Adrenal gland (tissue), 12 donors: Measurements from ENCODE around the gene FYB1. TPM values are rescaled to one million over a fixed set of nuclear protein-coding genes. Genes with fewer than 3 reads are reported as not detected.

Source experiments
- DNase-seq, 7 donors: peaks; one replicate each; pipeline ENCODE4 v3.0.0-alpha.2; 2019 to 2020
- H3K27ac ChIP-seq, 5 donors: fragments of 200-600 bp; sonication (generic) in 4 of 5; 1 replicate in 3 of 5; 2 replicates in 2 of 5; pipeline versions ENCODE4 v1.5.1 to v1.8.0; 2016 to 2020; ENCODE audit warnings: mild to moderate bottlenecking in 1 of 5
- H3K27me3 ChIP-seq: fragments of 200-600 bp; 2 replicates; pipeline ENCODE4 v1.8.0; 2021
- H3K36me3 ChIP-seq, 2 donors: fragments of 200-600 bp; replicated peaks in 1 of 2; 1 replicate in 1 of 2; 2 replicates in 1 of 2; pipeline versions ENCODE4 v1.5.1 to v1.8.0; 2018 to 2022
- H3K4me1 ChIP-seq, 2 donors: fragments of 200-600 bp; replicated peaks in 1 of 2; 1 replicate in 1 of 2; 2 replicates in 1 of 2; pipeline versions ENCODE4 v1.5.1 to v1.8.0; 2018 to 2021
- H3K4me3 ChIP-seq, 4 donors: fragments of 200-600 bp; sonication (generic) in 3 of 4; one replicate each; pipeline ENCODE4 v1.5.1; 2016 to 2018
- H3K9me3 ChIP-seq, 3 donors: fragments of 200-600 bp; sonication (generic) in 1 of 3; replicated peaks in 1 of 3; 1 replicate in 2 of 3; 2 replicates in 1 of 3; pipeline versions ENCODE4 v1.5.1 to v1.8.0; 2016 to 2021
- CTCF ChIP-seq, 6 experiments: fragments of 450-650 bp in 4 of 6; fragments of 200-600 bp in 2 of 6; sonication (generic) in 1 of 6; IDR thresholded peaks; 1 replicate in 5 of 6; 2 replicates in 1 of 6; pipeline versions ENCODE4 v1.5.1 to v1.8.0; 2016 to 2021; ENCODE audit warnings: antibody characterized with exemption in 6 of 6, mild to moderate bottlenecking in 2 of 6, moderate library complexity in 1 of 6
- POLR2A ChIP-seq, 2 donors: fragments of 450-650 bp; IDR thresholded peaks; one replicate each; pipeline ENCODE4 v1.6.1; 2017; ENCODE audit warnings: antibody characterized with exemption in 2 of 2, mild to moderate bottlenecking in 2 of 2, moderate library complexity in 1 of 2
- WGBS, 4 donors: extraction: QIAGEN DNeasy Blood & Tissue Kit in 2 of 4; methylation state at CpG; one replicate each; pipeline versions ENCODE4 v1.1.5 to v1.1.7; 2013 to 2017; 5-methylcytosine and 5-hydroxymethylcytosine counted together
- intact Hi-C, 2 donors: fragments of 100-400 bp; cut with DNase I; formaldehyde crosslinking; loops; one replicate each; pipeline versions ENCODE4 v1.14.1 to v1.15.0; 2022 to 2023
- polyA plus RNA-seq, 3 donors: library from polyadenylated mRNA; stranded (reverse); fragments of 200-250 nt in 2 of 3; fragments of 350-450 nt in 1 of 3; fragmentation: Illumina TruSeq in 1 of 3; extraction: RNeasy Lipid Tissue Mini Kit (QIAGEN cat#74804) in 1 of 3; gene quantifications; one replicate each; pipeline ENCODE4 v1.2.3, GENCODE V29; 2013 to 2014
- total RNA-seq, 9 donors: library from RNA; depleted of rRNA in 4 of 9; stranded (reverse); fragments of >200 nt in 4 of 9; fragments of 120-200 nt in 1 of 9; fragmentation: NEBNext Ultra II Directional in 1 of 9; extraction: Animal tissue kit (Norgen Biotek cat#: 25700) in 1 of 9; gene quantifications; one replicate each; pipeline versions ENCODE4 v1.1.0 to v1.2.4, GENCODE V29; 2013 to 2023
- donor health status: healthy with polysubstance abuse.
- donor health status: Bipolar disorder and iron deficiency.
- donor health status: DM: yes; HTN: yes; CAD: no.
- donor health status: DM: no; HTN: no; CAD: no.
- donor health status: DM: no; HTN: no; CAD: no.
- donor health status: DM: yes; HTN: yes; CAD: no.

Gene FYB1
- total and polyA plus RNA-seq, 12 donors: 1.6 to 29.8 (median 13.6) TPM

GRCh38 chr5:39074017-39074814 lies 145.1 kb downstream of the FYB1 start, which contains the start of gene RICTOR:
TSS of gene RICTOR (minus strand) at chr5:39074399. CDS start at chr5:39074377, 22 bp downstream.
- H3K36me3 ChIP-seq: no peaks in the 10 kb centered on the region
- peak within 1 kb of the TSS; percentile 89 to 99 (median 98) for H3K4me3 ChIP-seq
- peak within 1 kb of the TSS; percentile 90 to 99 (median 97) for H3K27ac ChIP-seq
- H3K27me3 ChIP-seq: no peaks in the 10 kb centered on the region
- peaks cover 6 to 37% of the 10 kb centered on the region in 2 donors for H3K4me1 ChIP-seq
- DNase-seq: peak; percentile 89 to 93 (median 91)
- peak in 1 of 2 donors; percentile 68 for TF ChIP-seq POLR2A (IDR thresholded peaks at IDR 0.05)
- TF ChIP-seq CTCF (IDR thresholded peaks at IDR 0.05): no peak
- H3K9me3 ChIP-seq: no peaks in the 10 kb centered on the region
- intact Hi-C loops: no loop called here
- WGBS, 4 donors: 0 to 7% (median 0%) methylated on average over 3 to 94 of the region's 94 CpGs

GRCh38 chr5:39073767-39074016 lies 145.7 kb downstream of the FYB1 start:
- H3K36me3 ChIP-seq: no peaks in the 10 kb centered on the region
- peak overlapping the region; percentile 90 to 99 (median 97) for H3K27ac ChIP-seq
- H3K4me3 ChIP-seq: peak overlapping the region; percentile 89 to 99 (median 98)
- H3K9me3 ChIP-seq: no peaks in the 10 kb centered on the region
- DNase-seq: peak in 1 of 7 donors; percentile 41
- no peaks in the 10 kb centered on the region for H3K27me3 ChIP-seq
- peaks cover 6 to 37% of the 10 kb centered on the region in 2 donors for H3K4me1 ChIP-seq
- intact Hi-C loops: no loop called here
- TF ChIP-seq POLR2A (IDR thresholded peaks at IDR 0.05): no peak
- TF ChIP-seq CTCF (IDR thresholded peaks at IDR 0.05): no peak
- 0% methylated on average over 9 to 29 of the region's 29 CpGs; no CpG with 5 or more reads in 1 of the 4 donors for WGBS, 4 donors

- Histone ChIP-seq H3K27ac (peak overlapping the region; percentile 8 to 99 (median 97)), H3K36me3 (no peaks in the 10 kb centered on the region), H3K27me3 (no peaks in the 10 kb centered on the region), H3K4me1 (peaks cover 6 to 37% of the 10 kb centered on the region in 2 donors), H3K4me3 (peak overlapping the region; percentile 89 to 99 (median 98)), H3K9me3 (no peaks in the 10 kb centered on the region)
- TF ChIP-seq POLR2A (IDR thresholded peaks at IDR 0.05): peak in 1 of 2 donors; percentile 52
- no peak for TF ChIP-seq CTCF (IDR thresholded peaks at IDR 0.05)
- DNase-seq: peak; percentile 24 to 66 (median 48)
- intact Hi-C loops: no loop called here
- WGBS, 4 donors: 2 to 4% (median 3%) methylated on average over 21 to 27 of the region's 27 CpGs
These were observed 146.2 kb downstream of the FYB1 start for GRCh38 chr5:39072925-39073766.

- intact Hi-C loops: loop anchor here in 1 of 2 donors (10.0 kb wide), 1 partner anchor 53 kb away; no protein-coding TSS in a partner anchor
These were observed 151.3 kb downstream of the FYB1 start for GRCh38 chr5:39068099-39068498.

More at GRCh38 chr5:39068099-39068498, 151.3 kb downstream of the FYB1 start:
- TF ChIP-seq CTCF (IDR thresholded peaks at IDR 0.05) (no peak), POLR2A (IDR thresholded peaks at IDR 0.05) (no peak)
- 93 to 98% (median 95%) methylated on average over 3 of the region's 3 CpGs for WGBS, 4 donors
- H3K27me3 ChIP-seq: no peaks in the 10 kb centered on the region
- DNase-seq: no peak
- H3K36me3 ChIP-seq: no peaks in the 10 kb centered on the region
- peaks cover 4 to 31% of the 10 kb centered on the region in 2 donors for H3K4me1 ChIP-seq
- H3K27ac ChIP-seq: no peak overlapping the region
- H3K4me3 ChIP-seq: no peak overlapping the region
- no peaks in the 10 kb centered on the region for H3K9me3 ChIP-seq
